ENCODE results near the gene ECHS1. TPM values are rescaled to one million over a fixed set of nuclear protein-coding genes. Genes with fewer than 3 reads are reported as not detected.
A peak's percentile ranks its signal among the peaks of the same experiment; 100 is the strongest.

ECHS1 gene
- polyA plus RNA-seq, 1 of the 3 experiments (the other 2 are of a cell fraction), result 97.8 TPM

- TF ChIP-seq, protein P1, sequence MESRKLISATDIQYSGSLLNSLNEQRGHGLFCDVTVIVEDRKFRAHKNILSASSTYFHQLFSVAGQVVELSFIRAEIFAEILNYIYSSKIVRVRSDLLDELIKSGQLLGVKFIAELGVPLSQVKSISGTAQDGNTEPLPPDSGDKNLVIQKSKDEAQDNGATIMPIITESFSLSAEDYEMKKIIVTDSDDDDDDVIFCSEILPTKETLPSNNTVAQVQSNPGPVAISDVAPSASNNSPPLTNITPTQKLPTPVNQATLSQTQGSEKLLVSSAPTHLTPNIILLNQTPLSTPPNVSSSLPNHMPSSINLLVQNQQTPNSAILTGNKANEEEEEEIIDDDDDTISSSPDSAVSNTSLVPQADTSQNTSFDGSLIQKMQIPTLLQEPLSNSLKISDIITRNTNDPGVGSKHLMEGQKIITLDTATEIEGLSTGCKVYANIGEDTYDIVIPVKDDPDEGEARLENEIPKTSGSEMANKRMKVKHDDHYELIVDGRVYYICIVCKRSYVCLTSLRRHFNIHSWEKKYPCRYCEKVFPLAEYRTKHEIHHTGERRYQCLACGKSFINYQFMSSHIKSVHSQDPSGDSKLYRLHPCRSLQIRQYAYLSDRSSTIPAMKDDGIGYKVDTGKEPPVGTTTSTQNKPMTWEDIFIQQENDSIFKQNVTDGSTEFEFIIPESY (IDR thresholded peaks at IDR 0.05; ENCODE audit: borderline replicate concordance, low read depth), result no peak
- no peak for TF ChIP-seq RAD21 (IDR thresholded peaks at IDR 0.05; ENCODE audit: low read length)
- TF ChIP-seq NFIC (IDR thresholded peaks at IDR 0.05; ENCODE audit: borderline replicate concordance), result peak; percentile 37; the same call in 1 of the 2 replicates
- no peak for TF ChIP-seq RFX5 (IDR thresholded peaks at IDR 0.05; ENCODE audit: low read length)
- no peak for TF ChIP-seq GABPA (IDR thresholded peaks at IDR 0.05; ENCODE audit: low read depth)
- peak; percentile 80 for TF ChIP-seq TCF12 (IDR thresholded peaks at IDR 0.05)
Observed at GRCh38 chr10:133326745-133327650, 46.2 kb downstream of the ECHS1 start (continued).

- Histone ChIP-seq H2AFZ (ENCODE audit: low read depth) (peak overlapping the region; percentile 76; the same call in 1 of the 2 replicates), H3K4me3 (ENCODE audit: low read depth in 2 of 2, low read length in 1 of 2) (peak overlapping the region; percentile 59 to 64), H3K9me2 (no peaks in the 10 kb centered on the region), H3K4me1 (ENCODE audit: control insufficient read depth in 1 of 2, insufficient read depth in 2 of 2, low read depth in 1 of 2, low read length in 1 of 2) (peaks cover 7 to 34% of the 10 kb centered on the region in 2 experiments; a peak in 2 of 4 replicates), H3K9ac (peak overlapping the region; percentile 49; the same call in 1 of the 2 replicates), H3K27ac (ENCODE audit: low read depth in 2 of 2, low read length in 1 of 2) (peak overlapping the region in 1 of 2 experiments; percentile 93; a peak in 2 of 4 replicates), H3K4me2 (peak overlapping the region; percentile 73), H3F3A (replicated peaks; ENCODE audit: insufficient read depth) (peaks cover 7% of the 10 kb centered on the region), H3K36me3 (replicated peaks in 1 of 2; ENCODE audit: control insufficient read depth in 1 of 2, insufficient read depth in 2 of 2, low read length in 1 of 2) (no peaks in the 10 kb centered on the region), H3K79me2 (ENCODE audit: insufficient read depth) (no peaks in the 10 kb centered on the region), H3K27me3 (ENCODE audit: insufficient read depth) (peaks cover 5% of the 10 kb centered on the region; the same call in 1 of the 2 replicates), H4K20me1 (ENCODE audit: insufficient read depth) (no peaks in the 10 kb centered on the region), H3K9me3 (no peaks in the 10 kb centered on the region)
- TF ChIP-seq RCOR1 (IDR thresholded peaks at IDR 0.05; ENCODE audit: low read length), result no peak
- TF ChIP-seq, protein P2, sequence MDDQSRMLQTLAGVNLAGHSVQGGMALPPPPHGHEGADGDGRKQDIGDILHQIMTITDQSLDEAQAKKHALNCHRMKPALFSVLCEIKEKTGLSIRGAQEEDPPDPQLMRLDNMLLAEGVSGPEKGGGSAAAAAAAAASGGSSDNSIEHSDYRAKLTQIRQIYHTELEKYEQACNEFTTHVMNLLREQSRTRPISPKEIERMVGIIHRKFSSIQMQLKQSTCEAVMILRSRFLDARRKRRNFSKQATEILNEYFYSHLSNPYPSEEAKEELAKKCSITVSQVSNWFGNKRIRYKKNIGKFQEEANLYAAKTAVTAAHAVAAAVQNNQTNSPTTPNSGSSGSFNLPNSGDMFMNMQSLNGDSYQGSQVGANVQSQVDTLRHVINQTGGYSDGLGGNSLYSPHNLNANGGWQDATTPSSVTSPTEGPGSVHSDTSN (IDR thresholded peaks at IDR 0.05), result no peak
- TF ChIP-seq SMC3 (IDR thresholded peaks at IDR 0.05; ENCODE audit: low read depth, low read length), result no peak
- no peak for TF ChIP-seq SIN3A (IDR thresholded peaks at IDR 0.05; ENCODE audit: borderline replicate concordance, low read depth, low read length)
- no peak for TF ChIP-seq FOXM1 (IDR thresholded peaks at IDR 0.05; ENCODE audit: low read depth)
- TF ChIP-seq POLR2AphosphoS5 (IDR thresholded peaks at IDR 0.05; ENCODE audit: low read depth, low read length), result no peak
- TF ChIP-seq RXRA (IDR thresholded peaks at IDR 0.05; ENCODE audit: borderline replicate concordance, low read depth), result no peak
- no peak for TF ChIP-seq IRF3 (IDR thresholded peaks at IDR 0.05; ENCODE audit: low read depth, low read length)
- TF ChIP-seq, protein P3, sequence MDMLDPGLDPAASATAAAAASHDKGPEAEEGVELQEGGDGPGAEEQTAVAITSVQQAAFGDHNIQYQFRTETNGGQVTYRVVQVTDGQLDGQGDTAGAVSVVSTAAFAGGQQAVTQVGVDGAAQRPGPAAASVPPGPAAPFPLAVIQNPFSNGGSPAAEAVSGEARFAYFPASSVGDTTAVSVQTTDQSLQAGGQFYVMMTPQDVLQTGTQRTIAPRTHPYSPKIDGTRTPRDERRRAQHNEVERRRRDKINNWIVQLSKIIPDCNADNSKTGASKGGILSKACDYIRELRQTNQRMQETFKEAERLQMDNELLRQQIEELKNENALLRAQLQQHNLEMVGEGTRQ (IDR thresholded peaks at IDR 0.05; ENCODE audit: borderline replicate concordance, low read depth, low read length), result no peak
- no peak for TF ChIP-seq TEAD4 (IDR thresholded peaks at IDR 0.05; ENCODE audit: borderline replicate concordance, insufficient read depth)
- TF ChIP-seq CHD2 (IDR thresholded peaks at IDR 0.05; ENCODE audit: low read length, partially characterized antibody), result no peak
- TF ChIP-seq RFX5 (IDR thresholded peaks at IDR 0.05; ENCODE audit: low read length), result no peak
- no peak for TF ChIP-seq ELF1 (IDR thresholded peaks at IDR 0.05)
- TF ChIP-seq TCF12 (IDR thresholded peaks at IDR 0.05), result no peak
- TF ChIP-seq JUND (IDR thresholded peaks at IDR 0.05), result no peak
- TF ChIP-seq FOSL2 (IDR thresholded peaks at IDR 0.05; ENCODE audit: borderline replicate concordance, low read depth), result no peak
- TF ChIP-seq, protein P4, sequence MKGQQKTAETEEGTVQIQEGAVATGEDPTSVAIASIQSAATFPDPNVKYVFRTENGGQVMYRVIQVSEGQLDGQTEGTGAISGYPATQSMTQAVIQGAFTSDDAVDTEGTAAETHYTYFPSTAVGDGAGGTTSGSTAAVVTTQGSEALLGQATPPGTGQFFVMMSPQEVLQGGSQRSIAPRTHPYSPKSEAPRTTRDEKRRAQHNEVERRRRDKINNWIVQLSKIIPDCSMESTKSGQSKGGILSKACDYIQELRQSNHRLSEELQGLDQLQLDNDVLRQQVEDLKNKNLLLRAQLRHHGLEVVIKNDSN (IDR thresholded peaks at IDR 0.05; ENCODE audit: borderline replicate concordance, low read depth), result no peak
- TF ChIP-seq RAD21 (IDR thresholded peaks at IDR 0.05; ENCODE audit: low read length), result no peak
- 52% methylated on average over 9 of the region's 9 CpGs for WGBS (ENCODE audit: low lambda C conversion rate)
- DNase-seq, result no peak
- POLR2A ChIA-PET, result no interaction called here
- CTCF ChIA-PET, result interaction anchor here (0.6 to 4.7 kb wide), 2 partner anchors 19 to 33 kb away, joined by 3 to 73 read pairs; partner anchors contain the start of gene FUOM
Observed at GRCh38 chr10:133326223-133326551, 47.0 kb downstream of the ECHS1 start.
